GM18868 (cell line): ENCODE data around the gene ANAPC5.
"Not testable (repeated sequence)": the region's sequence is repeated elsewhere in the genome, so short reads cannot be mapped to it uniquely, and the experiment has no call there.

Experiments used
- ATAC-seq: cut with Tn5 transposase; IDR thresholded peaks from one replicate; pipeline ENCODE4 v1.9.1; 2021; ENCODE audit warnings: mild to moderate bottlenecking, moderate library complexity; ENCODE audit not compliant: unreplicated experiment

Gene ANAPC5

DNA sequence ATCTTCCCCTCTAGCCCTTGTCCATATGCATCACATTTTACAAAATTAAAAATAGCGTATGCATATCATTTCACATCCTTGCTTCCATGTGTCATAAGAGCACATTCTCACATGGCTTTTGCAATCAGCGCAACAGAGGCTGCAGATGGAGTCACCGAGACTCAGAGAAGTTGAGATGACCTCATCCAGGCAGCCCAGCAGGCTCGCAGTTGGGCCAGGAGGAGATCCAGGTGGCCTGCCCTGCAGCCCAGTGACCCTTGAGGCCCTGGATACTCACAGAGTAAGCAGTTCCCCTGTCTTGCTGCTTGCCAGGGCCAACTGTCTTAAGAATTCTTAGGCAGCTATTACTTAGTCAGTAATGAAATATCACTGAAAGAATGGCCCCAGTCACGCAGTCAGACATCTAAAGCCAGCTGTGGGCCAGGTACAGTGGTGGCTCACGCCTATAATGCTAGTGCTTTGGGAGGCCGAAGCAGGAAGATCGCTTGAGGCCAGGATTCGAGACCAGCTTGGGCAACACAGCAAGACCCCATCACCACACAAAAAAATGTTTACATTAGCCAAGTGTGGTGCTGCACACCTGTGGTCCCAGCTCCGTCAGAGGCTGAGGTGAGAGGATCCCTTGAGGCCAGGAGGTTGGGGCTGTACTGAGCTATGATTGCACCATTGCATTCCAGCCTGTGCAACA, 64.8 kb downstream of the ANAPC5 start:
- ATAC-seq: no peak

DNA sequence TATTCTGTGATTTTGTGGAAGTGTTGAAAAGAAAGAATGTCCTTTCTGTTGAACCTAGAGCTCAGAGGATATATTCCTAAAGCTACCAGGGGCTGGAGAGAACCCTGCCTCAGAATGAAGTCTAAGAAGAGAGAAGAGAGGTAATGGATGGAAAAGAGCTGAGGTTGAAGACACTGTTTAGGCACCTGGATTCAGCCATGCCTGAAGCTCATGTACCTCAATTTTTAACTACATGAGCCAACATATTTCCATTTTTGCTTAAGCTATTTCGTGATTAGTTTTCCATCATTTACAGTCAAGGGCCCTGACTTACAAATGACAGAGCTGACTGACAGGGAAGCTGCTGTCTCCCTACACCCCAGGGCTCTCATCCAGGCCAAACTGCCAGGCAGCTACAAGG, 66.4 kb downstream of the ANAPC5 start:
- no peak for ATAC-seq

DNA sequence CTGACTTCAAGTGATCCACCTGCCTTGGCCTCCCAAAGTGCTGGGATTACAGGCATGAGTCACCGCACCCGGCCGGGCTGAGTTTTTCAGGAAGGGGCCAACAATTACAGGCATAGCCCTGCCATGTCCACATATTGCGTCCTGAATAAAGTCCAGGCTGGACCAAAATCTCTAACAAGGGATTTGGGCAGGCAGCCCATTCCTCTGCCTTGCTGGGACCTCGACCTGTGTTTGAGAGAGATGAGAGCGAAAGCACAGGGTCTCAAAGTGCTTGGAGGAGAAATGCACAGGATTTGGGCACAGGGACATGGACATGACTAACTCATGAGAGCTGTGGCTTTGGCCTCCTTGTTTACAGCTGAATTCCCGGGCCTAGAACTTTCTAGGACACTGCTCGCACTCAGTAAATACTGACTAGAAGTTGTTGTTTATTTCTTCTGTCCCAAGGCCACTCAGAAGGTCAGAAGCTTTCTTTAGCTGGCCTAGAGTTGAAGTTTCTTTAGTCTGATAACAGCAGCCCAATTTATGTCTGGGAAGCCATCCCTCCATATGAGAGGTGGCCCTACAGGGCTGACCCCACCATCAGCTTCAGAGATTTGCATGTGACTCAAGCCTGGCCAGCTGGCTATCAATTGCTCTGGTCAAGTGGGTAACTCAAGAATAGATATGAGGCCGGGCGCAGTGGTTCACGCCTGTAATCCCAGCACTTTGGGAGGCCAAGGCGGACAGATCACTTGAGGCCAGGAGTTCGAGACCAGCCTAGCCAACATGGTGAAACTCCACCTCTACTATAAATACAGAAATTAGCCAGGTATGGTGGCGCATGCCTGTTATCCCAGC, 67.4 kb downstream of the ANAPC5 start:
- no peak for ATAC-seq

DNA sequence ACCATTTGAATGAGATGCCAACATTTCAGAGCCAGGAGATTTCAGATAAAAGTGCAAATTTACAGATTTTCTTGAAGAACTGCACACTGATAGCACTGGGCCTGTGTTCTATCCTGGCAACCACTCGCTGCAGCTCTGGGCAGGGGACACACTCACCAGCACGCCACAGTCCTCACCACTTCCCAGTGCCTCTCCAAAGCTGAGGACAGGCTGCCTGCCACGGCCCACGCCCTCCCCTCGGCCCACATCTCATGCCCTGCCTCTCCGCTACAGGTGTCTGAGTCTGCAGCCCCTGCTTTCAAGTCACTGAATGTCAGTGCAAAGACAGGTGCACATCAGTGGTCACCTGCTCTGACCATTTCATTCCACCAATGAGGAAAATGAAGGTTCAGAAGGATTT, 68.4 kb downstream of the ANAPC5 start:
- no peak for ATAC-seq

DNA sequence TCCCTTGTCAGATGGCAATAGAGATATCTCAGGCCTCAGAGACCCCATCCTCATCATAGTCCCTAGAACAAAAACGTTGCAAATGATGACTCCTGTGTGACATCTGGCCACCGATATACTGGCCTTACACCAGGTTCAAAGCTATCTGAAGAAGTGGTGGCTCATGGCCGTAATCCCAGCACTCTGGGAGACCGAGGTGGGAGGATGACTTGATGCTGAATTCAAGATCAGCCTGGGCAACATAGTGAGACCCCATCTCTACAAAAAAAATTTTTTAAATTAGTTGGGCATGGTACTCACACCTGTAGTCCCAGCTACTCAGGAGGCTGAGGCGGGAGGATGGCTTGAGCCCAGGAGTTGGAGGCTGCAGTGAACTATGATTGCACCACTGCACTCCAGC, 68.8 kb downstream of the ANAPC5 start:
- no peak for ATAC-seq

DNA sequence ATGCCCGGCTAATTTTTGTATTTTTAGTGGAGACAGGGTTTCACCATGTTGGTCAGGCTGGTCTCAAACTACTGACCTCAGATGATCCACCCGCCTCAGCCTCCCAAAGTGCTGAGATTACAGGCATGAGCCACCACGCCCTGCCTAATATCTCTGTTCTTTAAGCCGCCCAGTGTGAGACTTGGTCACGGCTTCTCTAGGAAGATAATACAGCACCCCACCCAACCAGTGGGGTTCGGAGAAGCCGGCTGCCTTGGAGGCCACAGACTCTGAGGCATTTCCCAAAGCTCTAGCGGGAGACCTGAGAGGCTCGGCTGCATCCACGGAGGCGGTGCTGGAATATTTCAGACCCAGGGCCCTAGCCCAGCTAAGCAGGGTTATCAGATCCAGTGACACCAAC, 69.3 kb downstream of the ANAPC5 start:
- not testable (repeated sequence) for ATAC-seq

DNA sequence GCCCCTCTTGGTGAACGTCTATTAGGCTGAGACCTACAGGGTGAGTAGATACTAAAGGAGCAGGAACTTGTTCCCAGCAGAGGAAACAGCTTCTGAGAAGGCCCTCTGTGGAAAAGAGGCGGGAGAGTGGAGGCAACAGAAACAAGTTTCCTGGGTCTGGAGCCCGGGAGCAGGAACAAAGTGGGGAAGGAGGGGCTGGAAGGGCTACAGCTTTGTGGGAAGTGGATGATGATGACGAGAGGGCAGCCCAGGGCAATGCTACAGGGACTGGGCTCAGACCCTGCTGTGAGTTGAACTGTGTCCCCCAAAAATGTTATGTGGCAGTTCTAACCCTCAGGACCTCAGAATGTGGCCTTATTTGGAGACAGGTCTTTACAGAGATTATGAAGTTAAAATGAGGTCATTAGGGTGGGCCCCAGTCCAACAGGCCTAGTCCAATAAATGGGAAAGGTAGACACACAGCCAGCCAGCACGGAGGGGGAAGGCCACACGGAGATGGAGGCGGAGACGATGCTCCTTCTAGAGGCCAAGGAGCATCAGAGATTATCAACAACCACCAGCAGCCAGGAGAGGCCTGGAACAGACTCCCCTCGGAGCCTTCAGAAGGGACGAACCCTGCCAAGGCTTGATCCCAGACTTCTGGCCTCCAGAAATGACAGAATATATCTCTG, 70.0 kb downstream of the ANAPC5 start:
- no peak for ATAC-seq

DNA sequence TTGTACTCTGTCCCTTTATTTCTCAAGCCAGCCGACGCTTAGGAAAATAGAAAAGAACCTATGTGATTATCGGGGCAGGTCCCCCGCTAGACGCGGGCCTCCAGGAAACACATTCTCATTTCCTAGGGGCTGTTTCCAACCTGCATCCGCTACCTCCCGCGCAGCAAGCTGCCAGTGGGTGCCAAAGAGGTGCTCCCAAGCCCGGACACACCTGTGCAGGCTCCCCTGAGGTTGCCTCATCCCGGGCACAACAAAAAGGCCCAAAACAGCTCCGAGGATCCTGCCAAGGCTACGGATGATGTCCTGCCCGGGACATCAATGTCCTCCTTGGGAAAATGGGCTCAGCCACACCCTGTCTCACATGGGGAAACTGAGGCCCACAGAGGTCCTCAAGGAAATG, 71.1 kb downstream of the ANAPC5 start:
- not testable (repeated sequence) for ATAC-seq

DNA sequence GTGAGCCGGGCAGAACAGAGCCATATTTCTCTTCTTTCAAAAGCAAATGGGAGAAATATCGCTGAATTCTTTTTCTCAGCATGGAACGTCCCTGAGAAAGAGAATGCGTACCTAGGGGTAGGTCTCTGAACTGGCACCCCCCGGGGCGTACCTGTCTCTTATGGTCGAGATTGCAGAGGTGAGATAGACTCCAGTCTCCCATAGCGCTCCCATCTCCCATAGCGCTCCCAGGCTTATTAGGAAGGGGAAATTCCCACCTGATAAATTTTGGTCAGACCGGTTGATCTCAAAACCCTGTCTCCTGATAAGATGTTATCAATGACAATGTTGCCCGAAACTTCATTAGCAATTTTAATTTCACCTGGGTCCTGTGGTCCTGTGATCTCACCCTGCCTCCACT, 71.7 kb downstream of the ANAPC5 start:
- ATAC-seq: not testable (repeated sequence)

DNA sequence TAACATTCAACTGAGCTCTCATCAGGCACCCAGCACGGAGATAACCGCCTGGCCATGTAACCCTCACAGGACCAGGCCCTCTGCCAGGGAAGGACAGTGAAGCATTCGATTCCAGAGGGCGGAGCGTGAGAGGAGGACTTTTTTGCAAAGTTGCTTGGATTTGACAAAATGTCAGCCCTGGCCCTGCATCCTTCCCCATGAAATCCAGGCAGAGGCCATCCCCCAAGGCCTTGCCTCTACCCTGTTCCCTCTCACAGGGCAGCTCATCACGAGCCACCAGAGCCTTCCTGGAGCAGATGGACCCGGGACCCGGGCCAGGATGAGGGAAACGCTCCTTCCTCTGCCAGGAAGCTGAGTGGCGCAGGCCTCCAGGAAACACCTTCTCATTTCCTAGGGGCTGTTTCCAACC, 72.7 kb downstream of the ANAPC5 start:
- no peak for ATAC-seq

DNA sequence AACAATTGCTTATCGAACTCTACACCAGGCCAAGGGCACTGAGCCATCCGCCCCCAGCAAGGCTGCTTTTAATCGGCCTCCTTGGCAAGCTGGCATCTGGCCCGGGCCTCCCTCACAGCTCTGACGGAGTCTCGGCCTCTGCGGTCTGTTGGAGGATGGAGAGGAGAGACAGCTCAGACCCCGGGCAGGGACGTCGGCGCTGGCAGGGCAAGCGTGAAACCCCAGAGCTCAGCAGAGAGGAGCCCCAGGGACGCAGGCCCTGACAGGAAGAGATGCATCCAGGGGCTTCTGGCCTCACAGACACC, 73.2 kb downstream of the ANAPC5 start:
- ATAC-seq: no peak

DNA sequence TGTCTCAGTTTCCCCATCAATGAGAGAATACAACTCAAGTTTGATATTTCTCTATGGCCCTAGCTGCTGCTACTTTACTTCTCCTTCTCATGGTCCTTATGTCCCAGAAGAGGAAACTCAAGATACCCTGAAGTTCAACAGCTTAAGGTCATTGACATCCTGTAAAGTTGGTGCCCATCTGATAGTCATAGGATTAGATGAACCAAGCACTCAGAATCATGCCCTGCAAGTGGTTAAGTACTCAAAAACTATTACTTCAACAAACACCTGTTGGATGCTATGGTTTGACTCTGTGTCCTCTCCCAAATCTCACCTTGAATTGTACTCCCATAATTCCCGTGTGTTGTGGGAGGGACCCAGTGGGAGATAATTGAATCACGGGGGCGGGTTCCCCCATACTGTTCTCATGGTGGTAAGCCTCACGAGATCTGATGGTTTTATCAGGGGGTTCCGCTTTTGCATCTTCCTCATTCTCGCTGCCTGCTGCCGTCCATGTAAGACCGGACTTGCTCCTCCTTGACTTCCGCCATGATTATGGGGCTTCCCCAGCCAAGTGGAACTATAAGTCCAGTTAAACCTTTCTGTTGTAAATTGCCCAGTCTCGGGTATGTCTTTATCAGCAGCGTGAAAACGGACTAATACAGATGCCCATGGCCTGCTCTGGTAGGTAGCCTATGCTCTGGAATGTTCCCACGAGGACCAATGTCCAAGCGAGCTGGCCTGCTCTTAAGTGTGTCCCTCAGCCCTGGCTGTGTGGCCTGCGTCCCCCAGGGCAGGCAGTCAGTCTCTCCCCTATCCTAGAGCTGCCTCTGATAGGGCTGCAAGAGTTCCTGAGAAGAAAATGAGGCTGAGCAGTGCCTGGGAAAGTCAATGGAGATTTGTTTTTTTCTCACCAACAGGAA, 73.8 kb downstream of the ANAPC5 start:
- no peak for ATAC-seq

DNA sequence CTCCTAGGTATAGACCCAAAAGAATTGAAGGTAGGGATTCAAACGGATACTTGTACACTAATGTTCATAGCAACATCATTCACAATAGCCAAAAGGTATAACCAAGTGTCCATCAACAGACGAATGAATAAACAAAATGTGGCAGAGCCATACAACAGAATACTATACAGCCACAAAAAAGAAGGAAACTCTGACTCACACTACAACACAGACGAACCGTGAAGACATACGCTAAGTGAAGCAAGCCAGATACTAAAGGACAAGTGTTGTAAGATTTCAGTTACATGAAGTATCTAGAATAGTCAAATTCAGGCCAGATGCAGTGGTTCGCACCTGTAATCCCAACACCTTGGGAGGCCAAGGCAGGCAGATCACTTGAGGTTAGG, 74.8 kb downstream of the ANAPC5 start:
- ATAC-seq: no peak

DNA sequence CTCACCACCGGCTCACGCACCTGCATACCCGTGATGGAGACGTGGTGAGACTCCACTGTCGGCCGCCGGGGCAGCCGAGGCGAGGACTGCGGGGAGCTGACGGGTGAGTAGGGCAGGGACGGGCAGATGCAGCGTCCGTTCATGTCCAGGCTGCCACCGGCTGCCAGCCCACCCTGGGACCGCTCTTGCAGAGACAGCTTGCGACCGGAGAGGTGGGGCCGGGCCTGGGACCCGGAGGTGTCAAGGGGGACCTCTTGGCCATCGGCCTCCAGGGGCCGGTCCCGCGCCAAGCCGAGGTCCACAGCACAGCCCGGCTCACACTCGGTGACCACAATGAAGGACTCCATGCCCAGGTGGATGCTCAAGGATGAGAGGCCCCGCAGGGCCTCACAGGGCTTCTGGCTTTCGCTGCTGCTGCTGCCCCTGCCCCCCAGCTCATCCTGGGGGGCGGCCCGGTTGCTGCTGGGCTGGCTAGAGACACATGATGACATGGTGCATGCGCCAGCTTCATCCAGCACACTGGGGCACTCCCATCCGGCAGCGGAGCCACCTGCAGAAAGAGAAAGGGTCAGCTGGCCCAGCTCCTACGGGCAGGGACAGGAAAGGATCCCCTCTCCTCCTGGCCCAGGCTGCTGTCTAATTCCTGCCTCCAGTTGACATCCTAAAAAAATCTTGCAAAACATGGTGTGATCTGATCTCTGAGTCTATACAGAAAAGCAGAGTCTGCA, 78.0 kb downstream of the ANAPC5 start:
- ATAC-seq: no peak

DNA sequence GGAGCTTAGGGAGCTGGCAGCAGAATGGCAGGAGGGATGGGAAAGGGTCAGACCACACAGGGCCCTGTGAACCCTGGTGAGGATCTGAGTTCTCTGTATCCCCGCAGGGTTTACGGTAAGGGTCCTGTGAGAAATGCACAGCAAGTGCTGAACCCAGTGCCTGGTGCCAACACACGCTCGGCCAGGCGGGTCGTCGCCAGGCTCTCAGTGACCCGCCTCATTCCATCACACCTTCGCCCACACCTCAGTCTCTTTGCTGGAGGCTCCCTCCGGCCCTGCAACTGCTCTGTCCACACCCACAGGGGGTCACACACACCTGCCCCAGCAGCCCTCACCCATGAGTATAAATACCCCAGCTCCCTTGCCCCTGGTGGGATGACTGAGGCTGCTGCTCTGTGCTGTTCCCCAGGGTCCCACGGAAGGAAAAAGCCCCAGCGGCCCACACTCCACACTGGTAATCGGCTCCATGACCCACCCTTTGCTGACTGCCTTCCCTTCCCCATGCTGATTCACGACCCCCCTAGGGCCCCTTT, 78.8 kb downstream of the ANAPC5 start:
- no peak for ATAC-seq

DNA sequence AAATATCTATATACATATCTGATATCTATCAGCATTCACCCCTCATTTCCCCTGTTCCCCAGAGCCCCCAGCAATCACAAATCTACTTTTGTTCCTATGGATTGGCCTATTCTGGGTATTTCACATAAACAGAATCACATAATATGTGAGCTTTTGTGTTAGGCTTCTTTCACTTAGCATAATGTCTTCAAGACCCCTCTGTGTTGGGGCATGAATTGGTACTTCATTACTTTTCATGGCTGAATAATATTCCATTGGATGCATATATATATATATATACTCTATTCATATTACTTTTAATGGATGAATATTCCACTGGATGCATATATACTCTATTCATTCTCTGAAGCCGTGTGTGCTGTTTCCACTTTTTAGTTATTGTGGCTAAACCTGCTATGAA, 84.4 kb downstream of the ANAPC5 start:
- ATAC-seq: no peak

DNA sequence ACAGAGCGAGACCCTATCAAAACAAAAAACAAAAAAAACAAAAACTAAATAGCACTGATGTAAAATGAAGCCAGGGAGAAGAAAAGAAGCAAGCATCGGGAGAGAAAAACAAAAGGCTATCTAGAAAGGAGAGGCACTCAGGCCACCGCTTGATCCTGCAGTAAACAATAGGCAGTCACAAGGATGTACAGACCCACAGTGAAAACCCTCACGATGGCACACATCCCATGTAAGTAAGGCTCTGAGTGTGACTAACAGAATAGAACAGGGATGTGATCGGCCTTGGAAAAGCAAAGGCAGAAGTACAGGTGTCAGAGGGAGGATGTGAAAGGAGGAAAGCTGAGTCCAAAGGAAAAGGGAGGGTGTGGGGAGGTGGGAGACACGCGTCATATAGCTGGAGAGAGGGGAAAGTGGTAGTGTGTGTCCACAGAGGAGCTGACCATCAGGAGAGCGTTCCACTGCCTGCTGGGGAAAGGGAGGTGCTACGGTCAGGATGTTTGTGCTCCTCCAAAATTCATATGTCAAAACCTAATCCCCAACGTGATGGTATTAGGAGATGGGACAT, 87.2 kb downstream of the ANAPC5 start:
- ATAC-seq: no peak

DNA sequence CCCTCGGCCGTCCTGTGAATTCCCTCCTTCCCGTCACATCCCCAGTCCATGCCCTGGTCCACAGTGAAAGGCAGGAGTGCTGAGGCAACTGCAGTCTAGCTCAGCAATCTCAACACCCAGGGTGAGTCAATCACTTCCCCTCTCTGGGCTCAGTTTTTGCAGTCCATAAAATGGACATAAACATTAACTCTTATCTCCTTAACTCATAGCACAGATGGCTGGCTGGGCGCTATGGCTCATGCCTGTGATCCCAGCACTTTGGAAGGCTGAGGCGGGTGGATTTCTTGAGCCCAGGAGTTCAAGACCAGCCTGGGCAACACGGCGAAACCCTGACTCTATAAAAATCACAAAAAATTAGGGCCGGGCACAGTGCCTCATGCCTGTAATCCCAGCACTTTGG, 88.1 kb downstream of the ANAPC5 start:
- ATAC-seq: no peak

DNA sequence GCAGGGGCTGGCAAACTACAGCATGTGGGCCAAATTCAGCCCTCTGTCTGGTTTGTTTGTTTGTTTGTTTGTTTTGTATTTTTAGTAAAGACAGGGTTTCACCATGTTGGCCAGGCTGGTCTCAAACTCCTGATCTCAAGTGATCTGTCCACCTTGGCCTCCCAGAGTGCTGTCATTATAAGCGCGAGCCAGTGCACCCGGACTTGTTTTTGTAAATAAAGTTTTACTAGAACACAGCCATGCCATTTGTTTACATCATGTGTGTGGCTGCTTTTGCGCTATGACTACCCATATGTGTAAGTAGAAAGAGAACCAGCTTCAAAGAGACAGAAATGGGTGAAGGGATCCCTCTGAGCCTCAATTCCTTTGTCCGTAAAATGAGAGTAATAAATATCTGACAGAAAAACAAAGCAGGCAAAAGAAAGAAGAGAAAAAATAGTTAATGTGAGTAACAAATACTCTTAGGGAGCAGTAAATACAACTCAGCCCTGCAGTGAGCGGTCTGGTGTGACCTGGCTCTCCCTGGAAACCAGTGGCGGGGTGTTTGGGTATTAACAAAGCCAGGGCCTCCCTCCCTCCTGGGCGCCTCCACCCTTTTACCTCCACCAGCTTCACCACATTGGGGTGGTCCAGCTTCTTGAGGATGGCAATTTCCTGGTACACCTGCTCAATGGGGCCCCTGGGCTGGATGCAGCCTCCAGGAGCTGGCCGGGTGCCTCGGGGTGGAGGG, 88.8 kb downstream of the ANAPC5 start:
- no peak for ATAC-seq
